OCI-LY7 (cell line): ENCODE results near the gene GMDS. TPM values are rescaled to one million over a fixed set of nuclear protein-coding genes. Genes with fewer than 3 reads are reported as not detected.

Experiments used
- BruUV-seq: library from RNA; stranded (reverse); fragments of 400-500 nt; replicated peaks from 2 replicates; lab custom pipeline; 2021; lab: Mats Ljungman, UMichigan
- CTCF ChIA-PET: fragments of 300-600 bp; sonication (Branson Sonifier 250); formaldehyde crosslinking; loops from one replicate; lab custom pipeline; 2022; ENCODE audit warnings: antibody characterized with exemption; ENCODE audit not compliant: unreplicated experiment; lab: Charles Lee
- POLR2A ChIA-PET: fragments of 300-600 bp; sonication (Branson Sonifier 250); formaldehyde crosslinking; loops from one replicate; lab custom pipeline; 2022; ENCODE audit warnings: antibody characterized with exemption; lab: Charles Lee
- DNase-seq: peaks from one replicate; pipeline ENCODE4 v3.0.0-alpha.2; 2015; ENCODE audit warnings: low spot score
- H2AFZ ChIP-seq: fragments of 200-600 bp; sonication (generic), shearing (Covaris generic); 2 replicates; pipeline ENCODE4 v1.6.1; 2014; ENCODE audit warnings: mild to moderate bottlenecking, antibody characterized with exemption, low read length, moderate library complexity
- H3K27ac ChIP-seq: fragments of 200-600 bp; sonication (generic); 2 replicates; pipeline ENCODE4 v1.5.1; 2014; ENCODE audit warnings: mixed run types, low read depth, mild to moderate bottlenecking, moderate library complexity, low read length, inconsistent platforms; ENCODE audit not compliant: poor library complexity, severe bottlenecking
- H3K36me3 ChIP-seq: fragments of 200-600 bp; sonication (generic); 2 replicates; pipeline ENCODE4 v1.6.1; 2014; ENCODE audit warnings: mild to moderate bottlenecking, antibody characterized with exemption, low read length, moderate library complexity, mixed read lengths; ENCODE audit not compliant: insufficient read depth
- H3K4me1 ChIP-seq: fragments of 200-600 bp; sonication (generic); 2 replicates; pipeline ENCODE4 v1.5.1; 2014; ENCODE audit warnings: mild to moderate bottlenecking, low read length; ENCODE audit not compliant: insufficient read depth, poor library complexity, severe bottlenecking
- H3K4me2 ChIP-seq: fragments of 200-600 bp; sonication (generic); 2 replicates; pipeline ENCODE4 v1.6.1; 2014; ENCODE audit warnings: mild to moderate bottlenecking, low read length
- H3K4me3 ChIP-seq: fragments of 200-600 bp; sonication (generic); 2 replicates; pipeline ENCODE4 v1.5.1; 2014; ENCODE audit warnings: mild to moderate bottlenecking, low read depth, low read length; ENCODE audit not compliant: poor library complexity, severe bottlenecking
- H3K79me2 ChIP-seq: fragments of 200-600 bp; sonication (generic); 2 replicates; pipeline ENCODE4 v1.6.1; 2016; ENCODE audit warnings: low read depth, mild to moderate bottlenecking, low read length, moderate library complexity, mixed read lengths; ENCODE audit not compliant: insufficient read depth
- H3K9me2 ChIP-seq: fragments of 200-600 bp; sonication (generic); 2 replicates; pipeline ENCODE4 v1.6.1; 2016; ENCODE audit warnings: mild to moderate bottlenecking, low read length, mixed read lengths; ENCODE audit not compliant: insufficient read depth
- H3K9me3 ChIP-seq: fragments of 200-600 bp; sonication (generic); 2 replicates; pipeline ENCODE4 v1.6.1; 2014; ENCODE audit warnings: mild to moderate bottlenecking, mixed run types, low read length, mixed read lengths
- H4K20me1 ChIP-seq: fragments of 200-600 bp; sonication (generic); 2 replicates; pipeline ENCODE4 v1.6.1; 2014; ENCODE audit warnings: mild to moderate bottlenecking, antibody characterized with exemption, low read length, moderate library complexity, mixed read lengths; ENCODE audit not compliant: insufficient read depth
- CTCF ChIP-seq: fragments of 200-600 bp; sonication (generic); conservative IDR thresholded peaks from 2 replicates; pipeline ENCODE4 v1.5.1; 2014; ENCODE audit warnings: mild to moderate bottlenecking, antibody characterized with exemption, low read length, moderate library complexity, mixed read lengths
- EZH2phosphoT487 ChIP-seq: fragments of 200-600 bp; sonication (generic); IDR thresholded peaks from 2 replicates; pipeline ENCODE4 v1.6.1; 2018; ENCODE audit warnings: low read depth, borderline replicate concordance, mild to moderate bottlenecking, mixed run types, antibody characterized with exemption, low read length, moderate library complexity, mixed read lengths
- intact Hi-C: fragments of 100-400 bp; cut with micrococcal nuclease; formaldehyde crosslinking; loops from one replicate; pipeline ENCODE4 v1.10.0; 2022; ENCODE audit not compliant: unreplicated experiment
- total RNA-seq, 2 experiments: library from RNA; depleted of rRNA in 1 of 2; stranded (reverse); fragments of >200 nt in 1 of 2; shearing (Covaris generic) in 1 of 2; gene quantifications; 2 replicates each; pipeline ENCODE4 v1.2.3, GENCODE V29; 2014 to 2022

Gene GMDS
- total RNA-seq, 2 experiments from 2014 or later, result 9.9 to 26.8 TPM

GRCh38 chr6:1686117-1687098, 559.0 kb downstream of the GMDS start:
- Histone ChIP-seq H3K9me2 (no peaks in the 10 kb centered on the region), H2AFZ (no peak overlapping the region), H4K20me1 (no peaks in the 10 kb centered on the region), H3K4me2 (no peak overlapping the region), H3K4me3 (no peak overlapping the region), H3K79me2 (no peaks in the 10 kb centered on the region), H3K9me3 (no peaks in the 10 kb centered on the region), H3K4me1 (no peaks in the 10 kb centered on the region), H3K36me3 (no peaks in the 10 kb centered on the region), H3K27ac (no peak overlapping the region)
- CTCF ChIA-PET, result no interaction called here
- no peak for DNase-seq
- intact Hi-C loops, result no loop called here
- POLR2A ChIA-PET, result interaction anchor here (1.0 kb wide), 1 partner anchor 34 kb away, joined by 4 read pairs; no protein-coding TSS in a partner anchor
- no TSS peak for BruUV-seq
- no peak for TF ChIP-seq EZH2phosphoT487
- TF ChIP-seq CTCF, result peak; percentile 66

- Histone ChIP-seq H2AFZ (no peak overlapping the region), H3K79me2 (no peaks in the 10 kb centered on the region), H3K27ac (no peak overlapping the region), H3K9me3 (no peaks in the 10 kb centered on the region), H3K4me3 (no peak overlapping the region), H3K4me1 (no peaks in the 10 kb centered on the region), H3K4me2 (no peak overlapping the region), H4K20me1 (no peaks in the 10 kb centered on the region), H3K9me2 (no peaks in the 10 kb centered on the region), H3K36me3 (no peaks in the 10 kb centered on the region)
- BruUV-seq, result no TSS peak
- ChIA-PET CTCF (interaction anchor here (1.4 kb wide), 1 partner anchor 19 kb away, joined by 3 read pairs; no protein-coding TSS in a partner anchor), POLR2A (interaction anchor here (0.6 kb wide), 1 partner anchor 348 kb away, joined by 3 read pairs; no protein-coding TSS in a partner anchor)
- TF ChIP-seq CTCF (no peak), EZH2phosphoT487 (no peak)
- intact Hi-C loops, result no loop called here
- no peak for DNase-seq
Observed at GRCh38 chr6:1679688-1680068, 565.7 kb downstream of the GMDS start.
